ENCODE results near the gene CTIF. TPM values are rescaled to one million over a fixed set of nuclear protein-coding genes. Genes with fewer than 3 reads are reported as not detected.

The CTIF gene
- total and polyA plus RNA-seq, 2 donors: 1.7 to 11.3 TPM

- H3K4me3 ChIP-seq (ENCODE audit: low read length in 2 of 2): no peak overlapping the region
- WGBS: 90% methylated on average over 14 of the region's 14 CpGs
These were observed 354.3 kb downstream of the CTIF start for GRCh38 chr18:48893061-48893607.

DNA sequence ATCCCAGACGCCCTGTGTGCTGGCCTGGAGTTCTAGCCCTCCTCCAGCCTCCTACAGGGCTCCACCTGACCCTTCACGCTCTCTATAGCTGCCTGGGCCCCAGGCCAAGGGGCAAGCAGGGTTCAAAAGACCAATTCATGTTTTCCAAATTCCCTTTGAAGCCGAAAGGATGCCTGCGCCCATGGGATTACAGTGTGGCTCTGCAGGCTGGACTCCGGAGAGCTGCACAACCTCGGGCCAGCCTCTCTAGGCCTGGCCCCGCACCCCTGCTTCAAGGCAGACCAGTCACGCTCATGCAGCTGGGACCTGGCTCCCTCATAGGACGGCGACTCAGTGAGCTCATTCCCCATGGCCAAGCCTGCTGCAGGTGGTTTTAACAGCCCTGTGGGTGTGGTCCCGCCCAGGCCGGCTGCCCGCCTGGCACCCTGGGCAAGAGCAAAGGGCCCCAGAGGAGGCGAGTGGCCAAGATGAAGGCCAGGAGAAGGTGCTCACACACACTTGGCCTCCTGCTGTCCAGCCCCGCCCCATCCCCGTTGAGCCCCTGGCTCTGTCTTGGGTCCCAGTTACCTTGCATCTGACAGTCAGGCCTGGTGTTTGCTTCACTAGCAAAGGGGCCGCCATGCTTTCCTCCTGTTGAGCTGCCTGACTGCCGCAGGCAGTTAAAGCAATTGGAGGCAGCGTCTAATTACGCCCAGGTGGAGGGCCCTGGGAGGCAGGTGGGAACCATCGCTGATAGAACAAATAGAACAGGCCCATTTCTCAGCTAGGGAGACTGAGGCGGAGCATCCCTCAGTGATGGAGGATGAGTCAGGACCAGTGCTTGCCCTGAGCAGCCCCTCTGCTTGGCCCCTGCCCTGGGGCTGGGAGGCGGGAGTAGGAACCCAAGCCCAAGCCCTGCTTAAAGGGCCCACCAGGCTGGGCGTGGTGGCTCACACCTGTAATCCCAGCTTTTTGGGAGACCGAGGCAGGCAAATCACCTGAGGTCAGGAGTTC is 355.1 kb downstream of the CTIF start:
- WGBS: 97% methylated on average over 25 of the region's 25 CpGs
- Histone ChIP-seq H3K9me3 (ENCODE audit: control insufficient read depth in 2 of 2, insufficient read depth in 1 of 2, low read length in 1 of 2) (no peaks in the 10 kb centered on the region), H3K4me1 (ENCODE audit: control insufficient read depth in 2 of 2, insufficient read depth in 2 of 2, low read length in 2 of 2) (no peaks in the 10 kb centered on the region), H3K36me3 (ENCODE audit: control insufficient read depth in 2 of 2, insufficient read depth in 2 of 2, low read length in 1 of 2) (no peaks in the 10 kb centered on the region), H3K27me3 (ENCODE audit: control insufficient read depth in 2 of 2, insufficient read depth in 1 of 2, low read length in 1 of 2) (no peaks in the 10 kb centered on the region), H3K4me3 (ENCODE audit: low read length in 2 of 2) (no peak overlapping the region), H3K27ac (ENCODE audit: low read depth in 1 of 2, low read length in 1 of 2) (no peak overlapping the region)
- DNase-seq (ENCODE audit: low read depth in 6 of 9, low spot score in 9 of 9): no peak

More at GRCh38 chr18:48893061-48893607, 354.3 kb downstream of the CTIF start:
- no peaks in the 10 kb centered on the region for H3K27me3 ChIP-seq (ENCODE audit: control insufficient read depth in 2 of 2, insufficient read depth in 1 of 2, low read length in 1 of 2)
- H3K4me1 ChIP-seq (ENCODE audit: control insufficient read depth in 2 of 2, insufficient read depth in 2 of 2, low read length in 2 of 2): no peaks in the 10 kb centered on the region
- H3K36me3 ChIP-seq (ENCODE audit: control insufficient read depth in 2 of 2, insufficient read depth in 2 of 2, low read length in 1 of 2): no peaks in the 10 kb centered on the region
- DNase-seq (ENCODE audit: low read depth in 6 of 9, low spot score in 9 of 9): no peak
- H3K9me3 ChIP-seq (ENCODE audit: control insufficient read depth in 2 of 2, insufficient read depth in 1 of 2, low read length in 1 of 2): no peaks in the 10 kb centered on the region
- H3K27ac ChIP-seq (ENCODE audit: low read depth in 1 of 2, low read length in 1 of 2): no peak overlapping the region

DNA sequence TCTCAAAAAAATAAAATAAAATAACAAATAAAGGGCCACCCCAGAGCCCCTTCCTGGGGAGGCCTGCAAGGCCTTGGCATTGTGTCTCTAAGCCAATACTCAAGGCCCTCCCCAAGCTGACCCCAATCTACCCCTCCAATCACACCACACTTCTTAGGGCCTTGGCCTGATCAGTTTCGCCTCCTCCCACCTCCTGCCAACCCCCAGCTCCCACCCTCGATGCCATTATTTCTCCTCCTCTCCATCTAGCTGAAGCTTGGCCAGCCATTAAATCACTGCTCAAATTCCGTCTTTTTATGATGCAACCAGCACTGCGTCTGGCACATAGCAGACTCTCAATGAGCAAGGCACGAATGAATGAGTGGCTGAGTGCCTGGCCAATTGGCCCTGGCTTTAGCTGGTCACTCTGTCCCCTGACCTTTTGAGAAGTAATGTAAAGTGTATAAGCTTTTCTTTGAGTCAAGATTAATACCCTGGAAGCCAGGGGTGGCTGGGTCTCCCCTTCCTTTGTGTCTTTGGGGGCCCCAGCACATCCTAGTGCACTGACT is 356.0 kb downstream of the CTIF start:
- no peaks in the 10 kb centered on the region for H3K4me1 ChIP-seq (ENCODE audit: control insufficient read depth in 2 of 2, insufficient read depth in 2 of 2, low read length in 2 of 2)
- H3K27me3 ChIP-seq (ENCODE audit: control insufficient read depth in 2 of 2, insufficient read depth in 1 of 2, low read length in 1 of 2): no peaks in the 10 kb centered on the region
- no peak overlapping the region for H3K4me3 ChIP-seq (ENCODE audit: low read length in 2 of 2)
- no peak for DNase-seq (ENCODE audit: low read depth in 6 of 9, low spot score in 9 of 9)
- 97% methylated on average over 5 of the region's 5 CpGs for WGBS
- no peaks in the 10 kb centered on the region for H3K36me3 ChIP-seq (ENCODE audit: control insufficient read depth in 2 of 2, insufficient read depth in 2 of 2, low read length in 1 of 2)
- H3K27ac ChIP-seq (ENCODE audit: low read depth in 1 of 2, low read length in 1 of 2): no peak overlapping the region
- H3K9me3 ChIP-seq (ENCODE audit: control insufficient read depth in 2 of 2, insufficient read depth in 1 of 2, low read length in 1 of 2): no peaks in the 10 kb centered on the region

GRCh38 chr18:48896326-48896874 is 357.6 kb downstream of the CTIF start:
- Histone ChIP-seq H3K9me3 (ENCODE audit: control insufficient read depth in 2 of 2, insufficient read depth in 1 of 2, low read length in 1 of 2) (no peaks in the 10 kb centered on the region), H3K4me1 (ENCODE audit: control insufficient read depth in 2 of 2, insufficient read depth in 2 of 2, low read length in 2 of 2) (no peaks in the 10 kb centered on the region), H3K27ac (ENCODE audit: low read depth in 1 of 2, low read length in 1 of 2) (no peak overlapping the region), H3K4me3 (ENCODE audit: low read length in 2 of 2) (no peak overlapping the region), H3K27me3 (ENCODE audit: control insufficient read depth in 2 of 2, insufficient read depth in 1 of 2, low read length in 1 of 2) (no peaks in the 10 kb centered on the region), H3K36me3 (ENCODE audit: control insufficient read depth in 2 of 2, insufficient read depth in 2 of 2, low read length in 1 of 2) (no peaks in the 10 kb centered on the region)
- DNase-seq (ENCODE audit: low read depth in 6 of 9, low spot score in 9 of 9): no peak
- WGBS: 79% methylated on average over 8 of the region's 8 CpGs

- Histone ChIP-seq H3K27me3 (ENCODE audit: control insufficient read depth in 2 of 2, insufficient read depth in 1 of 2, low read length in 1 of 2) (peaks cover 0 to 3% of the 10 kb centered on the region in 2 donors), H3K4me3 (ENCODE audit: low read length in 2 of 2) (no peak overlapping the region), H3K9me3 (ENCODE audit: control insufficient read depth in 2 of 2, insufficient read depth in 1 of 2, low read length in 1 of 2) (no peaks in the 10 kb centered on the region), H3K27ac (ENCODE audit: low read depth in 1 of 2, low read length in 1 of 2) (no peak overlapping the region), H3K4me1 (ENCODE audit: control insufficient read depth in 2 of 2, insufficient read depth in 2 of 2, low read length in 2 of 2) (no peaks in the 10 kb centered on the region), H3K36me3 (ENCODE audit: control insufficient read depth in 2 of 2, insufficient read depth in 2 of 2, low read length in 1 of 2) (no peaks in the 10 kb centered on the region)
- peak in 1 of 9 donors; percentile 26 for DNase-seq (ENCODE audit: low read depth in 6 of 9, low spot score in 9 of 9)
- 64% methylated on average over 9 of the region's 9 CpGs for WGBS
These were observed 358.2 kb downstream of the CTIF start for GRCh38 chr18:48896875-48897511.

GRCh38 chr18:48897531-48897930 is 358.7 kb downstream of the CTIF start:
- Histone ChIP-seq H3K4me1 (ENCODE audit: control insufficient read depth in 2 of 2, insufficient read depth in 2 of 2, low read length in 2 of 2) (peaks cover 0 to 3% of the 10 kb centered on the region in 2 donors), H3K36me3 (ENCODE audit: control insufficient read depth in 2 of 2, insufficient read depth in 2 of 2, low read length in 1 of 2) (no peaks in the 10 kb centered on the region), H3K4me3 (ENCODE audit: low read length in 2 of 2) (no peak overlapping the region), H3K9me3 (ENCODE audit: control insufficient read depth in 2 of 2, insufficient read depth in 1 of 2, low read length in 1 of 2) (no peaks in the 10 kb centered on the region), H3K27me3 (ENCODE audit: control insufficient read depth in 2 of 2, insufficient read depth in 1 of 2, low read length in 1 of 2) (peaks cover 0 to 4% of the 10 kb centered on the region in 2 donors), H3K27ac (ENCODE audit: low read depth in 1 of 2, low read length in 1 of 2) (no peak overlapping the region)
- no peak for DNase-seq (ENCODE audit: low read depth in 6 of 9, low spot score in 9 of 9)
- 96% methylated on average over 5 of the region's 5 CpGs for WGBS

GRCh38 chr18:48898521-48898920 is 359.7 kb downstream of the CTIF start:
- no peaks in the 10 kb centered on the region for H3K36me3 ChIP-seq (ENCODE audit: control insufficient read depth in 2 of 2, insufficient read depth in 2 of 2, low read length in 1 of 2)
- no peak overlapping the region for H3K27ac ChIP-seq (ENCODE audit: low read depth in 1 of 2, low read length in 1 of 2)
- H3K27me3 ChIP-seq (ENCODE audit: control insufficient read depth in 2 of 2, insufficient read depth in 1 of 2, low read length in 1 of 2): peaks cover 0 to 4% of the 10 kb centered on the region in 2 donors
- H3K4me1 ChIP-seq (ENCODE audit: control insufficient read depth in 2 of 2, insufficient read depth in 2 of 2, low read length in 2 of 2): peaks cover 0 to 3% of the 10 kb centered on the region in 2 donors
- no peak for DNase-seq (ENCODE audit: low read depth in 6 of 9, low spot score in 9 of 9)
- 96% methylated on average over 4 of the region's 4 CpGs for WGBS
- no peak overlapping the region for H3K4me3 ChIP-seq (ENCODE audit: low read length in 2 of 2)
- no peaks in the 10 kb centered on the region for H3K9me3 ChIP-seq (ENCODE audit: control insufficient read depth in 2 of 2, insufficient read depth in 1 of 2, low read length in 1 of 2)

DNA sequence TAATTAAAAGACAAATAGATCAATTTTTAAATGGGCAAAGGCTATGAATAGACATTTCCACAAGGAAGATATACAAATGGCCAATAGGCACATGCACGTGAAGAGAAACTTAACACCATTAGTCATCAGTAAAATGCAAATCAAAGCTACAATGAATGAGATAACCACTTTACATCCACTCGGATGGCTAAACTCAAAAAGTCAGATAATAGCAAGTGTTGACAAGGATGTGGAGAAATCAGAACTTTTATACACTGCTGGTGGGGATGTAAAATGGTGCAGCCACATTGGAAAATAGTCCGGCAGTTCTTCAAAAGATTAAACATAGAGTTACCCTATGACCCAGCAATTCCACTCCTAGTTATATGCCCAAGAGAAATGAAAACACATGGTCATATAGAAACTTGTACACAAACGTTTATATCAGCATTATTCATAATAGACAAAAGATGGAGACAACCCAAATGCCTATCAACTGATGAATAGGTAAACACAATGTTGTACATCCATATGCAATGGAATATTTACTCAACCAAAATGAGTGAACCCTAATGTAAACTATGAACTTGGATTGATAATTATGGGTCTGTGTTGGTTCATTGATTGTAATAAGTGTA is 360.8 kb downstream of the CTIF start:
- 96% methylated on average over 4 of the region's 4 CpGs for WGBS
- H3K27ac ChIP-seq (ENCODE audit: low read depth in 1 of 2, low read length in 1 of 2): no peak overlapping the region
- H3K4me3 ChIP-seq (ENCODE audit: low read length in 2 of 2): no peak overlapping the region
- H3K9me3 ChIP-seq (ENCODE audit: control insufficient read depth in 2 of 2, insufficient read depth in 1 of 2, low read length in 1 of 2): peaks cover 0 to under 1% of the 10 kb centered on the region in 2 donors
- no peak for DNase-seq (ENCODE audit: low read depth in 6 of 9, low spot score in 9 of 9)
- peaks cover 0 to 3% of the 10 kb centered on the region in 2 donors for H3K4me1 ChIP-seq (ENCODE audit: control insufficient read depth in 2 of 2, insufficient read depth in 2 of 2, low read length in 2 of 2)
- no peaks in the 10 kb centered on the region for H3K36me3 ChIP-seq (ENCODE audit: control insufficient read depth in 2 of 2, insufficient read depth in 2 of 2, low read length in 1 of 2)
- peaks cover 0 to 4% of the 10 kb centered on the region in 2 donors for H3K27me3 ChIP-seq (ENCODE audit: control insufficient read depth in 2 of 2, insufficient read depth in 1 of 2, low read length in 1 of 2)

All from thymus (tissue), 11 donors.